ENCODE measurements around the gene PFDN5.
A peak's percentile ranks its signal among the peaks of the same experiment; 100 is the strongest.

Gene PFDN5

GRCh38 chr12:53299454-53300180 lies 4.3 kb downstream of the PFDN5 start, which contains the start of gene MYG1:
MYG1 (plus strand) TSS chr12:53299695; CDS start chr12:53299738, 43 bp downstream.
- peak; percentile 30 for TF ChIP-seq CTCF (conservative IDR thresholded peaks at IDR 0.05; ENCODE audit: low read length)
- DNase-seq (ENCODE audit: low read depth): peak; percentile 84
- H3K4me3 ChIP-seq (ENCODE audit: low read length): peak within 1 kb of the TSS; percentile 95

- TF ChIP-seq CTCF (conservative IDR thresholded peaks at IDR 0.05; ENCODE audit: low read length): no peak
- peak overlapping the region; percentile 95 for H3K4me3 ChIP-seq (ENCODE audit: low read length)
- DNase-seq (ENCODE audit: low read depth): peak; percentile 40
Measured at GRCh38 chr12:53300187-53300586, 4.8 kb downstream of the PFDN5 start.

GRCh38 chr12:53302903-53303302 lies 7.6 kb downstream of the PFDN5 start:
- no peak for DNase-seq (ENCODE audit: low read depth)
- no peak for TF ChIP-seq CTCF (conservative IDR thresholded peaks at IDR 0.05; ENCODE audit: low read length)
- H3K4me3 ChIP-seq (ENCODE audit: low read length): no peak overlapping the region

- H3K4me3 ChIP-seq (ENCODE audit: low read length): no peak overlapping the region
- TF ChIP-seq CTCF (conservative IDR thresholded peaks at IDR 0.05; ENCODE audit: low read length): no peak
- DNase-seq (ENCODE audit: low read depth): no peak
Measured at GRCh38 chr12:53306826-53307225, 11.5 kb downstream of the PFDN5 start.

- TF ChIP-seq CTCF (conservative IDR thresholded peaks at IDR 0.05; ENCODE audit: low read length): no peak
- DNase-seq (ENCODE audit: low read depth): no peak
- H3K4me3 ChIP-seq (ENCODE audit: low read length): no peak overlapping the region
Measured at GRCh38 chr12:53308276-53308675, 12.9 kb downstream of the PFDN5 start.

GRCh38 chr12:53313996-53314395 lies 18.7 kb downstream of the PFDN5 start:
- no peak for DNase-seq (ENCODE audit: low read depth)
- H3K4me3 ChIP-seq (ENCODE audit: low read length): no peak overlapping the region
- no peak for TF ChIP-seq CTCF (conservative IDR thresholded peaks at IDR 0.05; ENCODE audit: low read length)

Data from AG10803 (cell line).